ENCODE results near the gene ASB11. TPM values are rescaled to one million over a fixed set of nuclear protein-coding genes. Genes with fewer than 3 reads are reported as not detected.
"Not testable (repeated sequence)": the region's sequence is repeated elsewhere in the genome, so short reads cannot be mapped to it uniquely, and the experiment has no call there.

ASB11 gene
- total RNA-seq, 1 donor from 2014 or later: not detected

GRCh38 chrX:15299941-15300851, 15.2 kb downstream of the ASB11 start:
- DNase-seq (ENCODE audit: low read depth): peak; percentile 16
- peak; percentile 50 for TF ChIP-seq CTCF (conservative IDR thresholded peaks at IDR 0.05; ENCODE audit: low read depth, low read length)

GRCh38 chrX:15298780-15299179, 16.7 kb downstream of the ASB11 start:
- TF ChIP-seq CTCF (conservative IDR thresholded peaks at IDR 0.05; ENCODE audit: low read depth, low read length): no peak
- H3K4me3 ChIP-seq (ENCODE audit: low read depth, low read length): no peak overlapping the region
- no peak for DNase-seq (ENCODE audit: low read depth)

More at GRCh38 chrX:15299941-15300851, 15.2 kb downstream of the ASB11 start:
- H3K4me3 ChIP-seq (ENCODE audit: low read depth, low read length): no peak overlapping the region

- DNase-seq (ENCODE audit: low read depth): no peak
- no peak overlapping the region for H3K4me3 ChIP-seq (ENCODE audit: low read depth, low read length)
- no peak for TF ChIP-seq CTCF (conservative IDR thresholded peaks at IDR 0.05; ENCODE audit: low read depth, low read length)
Measured at GRCh38 chrX:15298201-15298600, 17.2 kb downstream of the ASB11 start.

DNA sequence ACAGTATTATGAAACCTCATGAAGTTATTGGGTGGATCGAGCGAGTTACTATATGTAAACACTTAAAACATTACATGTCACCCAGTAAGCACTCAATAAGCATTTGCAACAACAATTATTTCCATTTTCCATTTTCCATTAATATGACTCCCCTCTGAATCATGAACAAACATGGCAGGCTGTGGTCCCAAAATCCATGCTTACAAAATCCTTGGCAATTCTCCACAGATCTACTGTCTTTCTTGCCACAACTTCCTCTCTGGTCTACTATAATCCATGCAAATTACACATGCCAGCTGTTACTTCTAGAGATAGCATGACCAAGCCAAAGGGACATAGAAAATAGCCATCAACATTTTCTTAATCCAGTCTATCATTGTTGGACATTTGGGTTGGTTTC, 22.0 kb downstream of the ASB11 start:
- H3K4me3 ChIP-seq (ENCODE audit: low read depth, low read length): no peak overlapping the region
- no peak for TF ChIP-seq CTCF (conservative IDR thresholded peaks at IDR 0.05; ENCODE audit: low read depth, low read length)
- no peak for DNase-seq (ENCODE audit: low read depth)

DNA sequence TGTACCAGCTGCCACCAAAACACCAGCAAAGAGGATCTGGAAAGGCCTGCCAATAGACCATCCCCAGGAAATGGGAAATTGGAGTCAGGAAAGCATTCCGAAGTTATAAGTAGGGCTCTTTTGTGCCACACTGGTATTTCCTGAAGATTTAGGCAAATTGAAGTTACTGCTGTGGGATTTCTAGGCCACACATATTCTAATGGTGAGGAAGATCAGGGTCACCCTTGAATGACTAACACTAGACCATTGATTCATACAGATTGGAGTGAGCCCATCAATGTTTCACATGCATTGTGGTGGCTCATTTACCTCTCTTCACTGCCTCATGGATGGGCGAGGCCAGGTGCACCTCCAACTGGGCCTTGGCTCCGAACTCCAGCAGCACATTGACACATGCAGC, 22.6 kb downstream of the ASB11 start:
- H3K4me3 ChIP-seq (ENCODE audit: low read depth, low read length): no peak overlapping the region
- no peak for DNase-seq (ENCODE audit: low read depth)
- TF ChIP-seq CTCF (conservative IDR thresholded peaks at IDR 0.05; ENCODE audit: low read depth, low read length): no peak

DNA sequence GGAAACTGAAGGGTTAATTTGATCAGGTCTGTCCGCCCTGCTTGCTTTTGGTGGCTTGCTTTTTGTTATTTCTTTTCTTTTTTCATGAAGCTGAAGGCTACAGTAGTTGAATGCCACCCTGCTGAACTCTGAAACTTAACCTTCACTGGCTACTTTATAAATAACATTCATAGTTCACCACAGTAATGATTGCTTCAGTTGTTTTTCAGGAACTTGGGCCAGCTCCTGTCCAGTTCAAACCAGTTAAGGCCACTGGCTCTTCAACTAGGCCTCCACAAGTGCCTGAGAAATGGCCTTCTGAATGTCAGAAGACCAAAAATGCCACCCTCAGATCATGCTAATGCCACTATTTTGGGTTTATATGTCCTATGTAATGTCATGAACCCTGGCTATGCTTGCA, 37.8 kb downstream of the ASB11 start:
- TF ChIP-seq CTCF (conservative IDR thresholded peaks at IDR 0.05; ENCODE audit: low read depth, low read length): no peak
- H3K4me3 ChIP-seq (ENCODE audit: low read depth, low read length): no peak overlapping the region
- DNase-seq (ENCODE audit: low read depth): no peak

- TF ChIP-seq CTCF (conservative IDR thresholded peaks at IDR 0.05; ENCODE audit: low read depth, low read length): no peak
- no peak overlapping the region for H3K4me3 ChIP-seq (ENCODE audit: low read depth, low read length)
- no peak for DNase-seq (ENCODE audit: low read depth)
Measured at GRCh38 chrX:15274946-15275345, 40.5 kb downstream of the ASB11 start.

DNA sequence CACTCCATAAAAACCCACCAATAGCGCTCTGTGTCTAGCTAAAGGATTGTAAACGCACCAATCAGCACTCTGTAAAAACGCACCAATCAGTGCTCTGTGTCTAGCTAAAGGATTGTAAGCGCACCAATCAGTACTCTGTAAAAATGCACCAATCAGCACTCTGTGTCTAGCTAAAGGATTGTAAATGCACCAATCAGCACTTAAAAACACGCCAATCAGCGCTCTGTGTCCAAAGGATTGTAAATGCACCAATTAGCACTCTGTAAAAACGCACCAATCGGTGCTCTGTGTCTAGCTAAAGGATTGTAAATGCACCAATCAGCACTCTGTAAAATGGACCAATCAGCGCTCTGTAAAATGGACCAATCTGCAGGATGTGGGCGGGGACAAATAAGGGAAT, 42.2 kb downstream of the ASB11 start:
- DNase-seq (ENCODE audit: low read depth); H3K4me3 ChIP-seq (ENCODE audit: low read depth, low read length): not testable (repeated sequence)

Measured in epithelial cell of proximal tubule (primary cell).